HG03108 (cell line): Measurements from ENCODE around the gene HTR1D.

Experiments
- ATAC-seq: cut with Tn5 transposase; IDR thresholded peaks from one replicate; pipeline ENCODE4 v1.9.1; 2021; ENCODE audit warnings: moderate library complexity; ENCODE audit not compliant: unreplicated experiment

HTR1D gene

GRCh38 chr1:23152966-23153684 lies 64.2 kb downstream of the HTR1D start:
- no peak for ATAC-seq

GRCh38 chr1:23150742-23151141 lies 66.6 kb downstream of the HTR1D start:
- no peak for ATAC-seq

- no peak for ATAC-seq
These were observed 67.2 kb downstream of the HTR1D start for GRCh38 chr1:23150125-23150524.

DNA sequence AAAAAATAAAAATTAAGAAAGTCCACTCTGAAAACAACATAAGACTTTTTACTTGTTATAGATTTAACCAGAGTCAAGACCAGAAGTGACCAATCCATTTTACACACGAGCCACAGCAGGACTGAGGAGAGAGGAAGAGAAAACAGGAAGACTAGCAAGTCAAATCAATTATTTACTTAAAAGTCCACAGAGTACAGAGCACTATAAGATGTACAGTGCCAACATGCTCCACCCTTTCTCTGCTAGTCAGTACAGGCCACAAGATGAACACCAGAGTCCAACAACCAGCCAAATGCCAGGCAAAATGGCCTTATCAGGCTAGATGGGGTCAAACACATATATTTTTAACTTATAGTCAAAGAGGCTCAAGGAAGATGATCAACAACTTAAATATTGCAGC lies 68.2 kb downstream of the HTR1D start:
- ATAC-seq = peak; percentile 87

- no peak for ATAC-seq
These were observed 69.2 kb downstream of the HTR1D start for GRCh38 chr1:23148084-23148483.
